CD4-positive, alpha-beta T cell treated with Interleukin-15 for 4 hours (primary cell): ENCODE results near the gene RAI1.

Source experiments
- DNase-seq: peaks from one replicate; pipeline ENCODE4 v3.0.0-alpha.2; 2020; ENCODE audit warnings: low spot score

The RAI1 gene

DNA sequence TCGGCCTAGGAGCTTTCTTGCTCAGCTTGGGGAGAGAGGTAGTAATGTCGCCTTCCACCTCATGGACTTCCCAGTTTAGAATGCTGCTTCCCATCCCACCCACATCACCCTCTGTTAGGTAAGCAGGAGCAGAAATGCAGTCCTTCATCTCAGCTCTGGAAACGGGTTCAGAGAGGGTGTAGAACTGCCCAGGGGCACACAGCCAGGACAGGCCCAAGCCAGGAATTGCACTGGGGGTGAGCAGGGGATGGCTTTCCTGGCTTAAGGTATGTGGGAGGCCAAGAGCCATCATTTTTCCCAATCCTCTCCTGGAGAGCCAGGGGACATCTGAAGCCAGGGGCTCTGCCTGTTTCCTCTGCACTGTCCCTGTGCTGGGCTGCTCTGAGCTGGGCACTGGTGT, 33.6 kb downstream of the RAI1 start:
- no peak for DNase-seq

DNA sequence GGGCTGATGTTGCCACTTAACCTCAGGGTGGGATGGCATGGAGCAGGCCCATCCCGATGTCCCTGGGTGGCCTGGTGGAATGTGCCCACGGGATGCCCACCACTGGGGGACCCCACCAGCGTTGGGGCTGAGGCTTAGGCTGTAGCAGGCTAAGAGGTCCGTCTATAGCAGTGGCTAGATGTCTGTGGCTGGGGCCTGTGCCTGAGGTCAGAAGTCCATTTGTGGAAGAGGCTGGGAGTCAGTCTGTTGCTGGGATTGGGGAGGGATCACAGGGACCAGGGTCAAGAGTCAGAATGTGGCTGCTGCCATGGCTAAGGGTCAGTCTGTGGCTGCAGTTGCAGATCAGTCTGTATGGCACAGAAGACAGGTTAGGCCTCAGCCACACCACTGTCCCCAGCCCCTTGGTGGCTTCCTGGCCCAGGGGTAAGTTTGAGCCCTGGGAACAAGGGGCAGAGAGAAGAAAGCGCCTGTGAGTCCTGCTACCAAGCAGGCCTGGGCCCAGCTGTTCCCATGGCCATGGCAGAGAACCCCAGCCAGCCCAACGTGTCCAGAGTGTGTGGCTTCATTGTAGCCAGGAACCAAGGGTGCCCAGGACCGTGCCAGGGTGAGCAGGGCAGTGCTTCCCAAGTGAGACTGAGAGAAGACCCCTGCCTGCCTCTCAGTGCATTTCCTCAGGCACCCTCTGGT, 35.7 kb downstream of the RAI1 start:
- no peak for DNase-seq

DNA sequence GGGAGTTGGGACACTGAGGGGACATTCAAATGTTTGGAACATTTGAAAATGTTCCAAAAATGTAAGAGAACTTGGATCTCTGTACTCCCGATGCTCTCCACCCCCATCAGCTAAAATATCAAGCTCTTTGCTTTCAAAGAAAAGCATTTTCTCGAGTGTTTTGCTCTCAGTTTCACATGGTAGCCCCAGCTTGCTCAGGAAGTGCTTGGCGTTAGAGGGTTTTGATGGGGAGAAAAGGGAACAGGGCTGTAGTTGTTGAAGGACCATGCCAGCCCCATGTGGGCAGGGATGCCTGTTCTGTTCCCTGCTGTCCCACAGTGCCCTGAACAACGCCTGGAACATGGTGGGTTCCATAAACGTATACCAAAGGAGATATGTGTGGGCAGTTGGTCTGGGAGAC, 37.0 kb downstream of the RAI1 start:
- no peak for DNase-seq

DNA sequence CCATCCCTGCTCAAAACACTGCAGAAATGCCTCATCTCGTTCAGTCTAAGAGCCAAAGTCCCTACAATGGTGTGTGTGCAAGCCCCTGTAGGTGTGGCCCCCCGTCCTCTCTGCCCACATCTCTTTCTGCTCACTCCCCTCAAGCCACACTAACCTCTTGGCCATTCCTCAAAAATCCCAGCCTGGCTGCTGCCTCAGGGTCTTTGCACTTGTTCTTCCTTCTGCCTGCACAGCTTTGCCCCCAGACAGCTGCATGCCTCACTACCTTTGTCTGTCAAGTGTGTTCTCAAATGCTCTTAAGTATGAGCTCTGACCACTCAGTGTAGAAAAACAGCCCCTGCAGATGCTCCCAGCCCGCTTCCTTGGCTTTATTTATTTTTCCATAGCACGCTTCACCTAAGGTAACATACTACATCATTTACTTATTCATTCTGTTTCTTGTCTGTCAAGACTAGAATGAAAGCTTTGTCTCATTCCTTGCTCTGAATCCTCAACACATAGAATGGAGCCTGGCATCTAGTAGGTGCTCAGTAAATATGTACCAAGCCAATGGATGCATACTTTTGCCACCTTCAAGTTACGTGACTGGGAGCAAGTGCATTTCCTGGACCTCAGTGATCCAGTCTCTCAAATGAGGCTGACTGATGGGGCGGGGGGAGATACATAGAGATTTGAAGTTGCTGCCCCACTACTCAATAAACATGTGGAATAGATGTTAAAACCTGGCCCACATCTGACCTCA, 38.1 kb downstream of the RAI1 start:
- DNase-seq: no peak

DNA sequence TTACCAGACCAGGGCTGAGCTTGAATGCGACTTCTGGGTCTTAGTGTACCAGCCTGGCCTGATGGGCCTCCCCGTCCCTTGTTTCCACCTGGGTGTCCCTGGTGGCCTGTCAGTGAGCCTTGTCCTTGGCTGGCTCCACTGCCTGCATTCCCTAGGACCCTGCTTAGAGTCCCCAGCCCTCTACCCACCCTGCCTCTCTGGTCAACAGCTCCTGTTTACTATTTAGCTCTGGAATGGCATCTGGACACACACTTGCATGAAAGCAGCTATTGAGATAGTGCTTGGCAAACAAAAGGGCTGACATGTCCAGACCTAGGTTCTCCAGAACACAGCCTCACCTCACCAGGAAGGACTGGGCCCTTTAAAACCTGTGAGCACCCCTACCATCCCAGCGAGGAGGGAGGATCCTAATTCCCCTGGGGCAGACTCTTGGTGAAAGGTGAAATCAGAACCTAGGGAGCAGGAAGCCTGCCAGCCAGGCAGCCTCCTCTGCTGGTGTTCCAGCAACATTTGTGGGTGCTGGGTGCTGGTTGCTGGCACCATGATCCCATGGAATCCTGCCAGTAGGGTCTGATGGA, 38.8 kb downstream of the RAI1 start:
- DNase-seq: no peak

DNA sequence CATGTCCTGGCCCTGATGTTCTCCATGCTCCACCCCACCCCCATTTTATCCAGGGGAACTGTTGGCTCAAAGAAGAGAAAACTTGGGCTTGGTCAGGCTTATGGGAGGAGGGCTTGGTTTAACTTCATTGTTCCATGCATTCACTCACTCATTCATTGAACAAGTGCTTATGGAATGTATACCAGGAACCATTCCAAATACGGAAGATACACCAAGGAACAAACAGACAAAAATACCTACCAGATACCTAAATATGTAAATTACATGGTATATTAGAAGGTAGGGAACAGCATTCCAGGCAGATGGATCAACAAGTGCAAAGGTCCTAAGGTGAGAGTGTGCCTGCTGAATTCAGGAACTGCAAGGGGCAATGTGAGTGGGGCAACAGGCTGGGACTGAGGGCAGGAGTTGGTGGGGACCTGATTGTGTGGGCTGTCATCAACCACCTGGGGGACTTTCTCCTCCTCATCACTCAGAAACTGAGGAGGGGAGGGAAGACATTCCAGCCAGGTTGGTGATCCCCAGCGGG, 39.9 kb downstream of the RAI1 start:
- no peak for DNase-seq

DNA sequence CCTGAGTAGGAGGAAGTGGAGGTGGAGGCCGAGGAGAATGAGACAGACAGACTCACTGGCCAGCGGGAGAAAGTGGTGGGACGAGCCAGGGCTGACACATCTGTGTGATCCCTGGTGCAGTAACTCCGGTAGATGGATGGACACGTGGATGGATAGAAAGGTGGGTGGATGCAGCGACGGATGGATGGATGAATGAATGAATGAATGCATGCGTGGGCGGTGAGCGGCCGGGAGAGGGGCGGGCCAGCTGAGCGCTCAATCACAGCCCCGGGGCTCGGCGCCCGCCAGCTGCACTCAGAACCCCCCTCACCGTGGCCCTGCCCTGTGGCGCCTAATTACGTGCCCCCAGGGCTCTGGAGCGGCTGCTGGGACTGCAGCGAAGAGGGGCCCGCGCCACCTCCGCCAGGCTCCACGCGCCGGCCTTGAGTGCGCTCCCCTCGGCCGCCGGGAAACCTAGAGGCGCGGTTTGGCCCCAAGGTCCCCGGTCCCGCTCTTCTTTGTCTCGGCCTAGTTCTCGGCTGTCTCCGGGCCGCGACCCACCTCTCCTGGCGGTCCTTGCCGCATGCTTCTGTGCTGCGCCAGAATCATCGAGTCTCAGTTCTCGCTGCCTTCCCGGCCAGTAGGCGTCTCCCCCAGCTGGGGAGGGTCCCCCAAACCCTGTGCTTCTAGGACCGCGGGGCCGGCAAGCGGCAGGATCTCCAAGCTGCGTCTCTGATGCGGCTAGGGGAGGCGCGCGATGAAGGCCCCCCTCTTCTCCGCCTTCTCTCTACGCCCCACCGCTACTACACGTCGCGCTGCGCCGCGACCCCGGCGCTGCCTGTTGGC, 41.0 kb downstream of the RAI1 start:
- no peak for DNase-seq

DNA sequence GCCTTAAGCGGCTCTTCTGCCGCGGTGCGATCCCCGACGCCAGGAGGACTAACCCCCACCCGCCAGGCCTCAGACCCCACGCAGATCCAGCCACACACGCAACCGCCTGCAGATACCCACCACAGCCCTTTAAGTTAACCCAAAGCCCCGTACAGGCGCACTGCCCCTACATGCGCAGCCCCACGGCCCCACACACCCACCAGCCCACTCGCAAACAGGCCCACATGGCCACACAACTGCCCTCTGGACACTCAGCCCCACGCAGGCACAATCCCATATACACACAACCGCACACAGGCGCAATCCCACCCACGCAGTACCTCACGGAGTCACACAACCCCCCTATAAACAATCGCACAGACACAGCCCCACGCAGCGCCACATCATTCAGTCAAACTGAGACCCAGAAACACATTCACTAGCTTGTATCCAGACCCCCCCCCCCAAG, 41.7 kb downstream of the RAI1 start:
- no peak for DNase-seq

DNA sequence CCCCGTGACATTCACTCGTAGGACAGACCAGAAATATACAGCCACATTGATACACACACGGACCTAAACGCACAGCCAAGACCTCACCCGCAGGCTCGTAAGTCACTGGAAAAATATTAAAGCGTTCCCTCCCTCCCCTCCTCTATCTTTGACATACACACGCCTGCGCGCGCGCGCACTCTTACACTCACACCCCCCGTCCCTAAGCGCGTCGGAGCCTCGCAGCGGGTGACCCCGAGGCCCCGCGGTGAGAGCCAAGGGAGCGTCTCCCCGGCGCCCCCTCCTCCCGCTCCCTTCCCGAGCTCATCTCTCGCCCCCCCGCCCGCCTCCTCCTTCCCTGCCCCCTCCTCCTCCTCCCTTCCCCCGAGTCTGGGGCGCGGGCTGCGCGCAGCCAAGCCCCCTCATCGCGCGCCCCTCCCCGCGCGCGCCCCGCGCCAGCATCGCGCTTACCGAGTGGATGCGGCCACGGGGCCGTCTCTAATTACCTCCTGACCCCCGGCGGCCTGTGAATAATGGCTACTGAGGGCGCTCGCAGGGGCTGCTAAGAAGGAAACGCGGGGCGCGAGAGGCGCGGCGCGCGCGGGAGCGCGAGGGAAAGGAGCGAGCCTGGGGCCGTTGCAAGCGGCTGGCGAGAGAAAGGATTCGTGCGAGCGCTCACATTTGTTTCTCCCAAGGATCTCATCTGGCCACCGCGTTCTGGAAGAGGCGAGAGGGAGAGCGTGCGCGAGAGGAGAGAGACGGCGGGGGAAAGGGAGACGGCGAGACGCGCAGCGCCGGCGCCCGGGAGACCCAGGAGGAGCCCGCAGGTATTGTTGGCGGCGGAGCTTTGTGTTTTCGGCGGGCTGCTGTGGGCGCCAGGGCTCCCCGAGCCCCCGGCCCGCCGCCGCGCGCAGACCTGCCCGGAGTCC, 42.4 kb downstream of the RAI1 start:
- no peak for DNase-seq

DNA sequence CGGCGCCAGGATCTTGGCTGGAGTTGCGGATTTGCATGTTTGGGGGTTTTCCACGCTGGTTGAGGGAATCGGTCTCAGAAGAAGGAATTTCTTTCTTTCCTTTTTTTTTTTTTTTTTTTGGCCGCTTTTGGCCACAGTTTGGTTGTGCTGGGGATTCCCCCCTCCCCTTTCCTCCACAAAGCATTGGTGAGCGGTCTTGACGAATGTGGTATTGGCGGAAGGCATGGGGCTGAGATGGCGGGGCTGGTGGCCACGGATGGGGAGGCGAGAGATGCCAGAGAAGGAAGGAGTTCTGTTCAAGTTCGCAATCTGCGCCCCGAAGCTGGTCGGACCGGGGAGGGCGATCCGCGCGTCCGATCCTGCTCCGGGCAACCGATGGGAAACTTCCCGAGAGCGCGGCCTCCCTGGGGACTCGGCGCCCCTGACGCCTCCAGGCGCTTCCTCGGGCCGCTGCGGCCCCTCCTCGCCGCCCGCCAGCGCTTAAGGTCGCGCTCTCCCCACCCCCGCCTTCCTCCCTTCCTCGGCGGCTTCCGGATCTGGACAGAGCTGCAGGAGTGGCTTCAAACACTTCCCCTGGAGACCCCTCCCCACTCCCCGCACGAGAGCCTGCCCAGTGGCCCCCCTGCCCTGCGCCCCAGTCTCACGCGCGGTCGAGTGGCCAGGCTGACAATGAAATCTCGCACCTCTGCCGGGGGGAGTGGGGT, 43.2 kb downstream of the RAI1 start:
- no peak for DNase-seq

DNA sequence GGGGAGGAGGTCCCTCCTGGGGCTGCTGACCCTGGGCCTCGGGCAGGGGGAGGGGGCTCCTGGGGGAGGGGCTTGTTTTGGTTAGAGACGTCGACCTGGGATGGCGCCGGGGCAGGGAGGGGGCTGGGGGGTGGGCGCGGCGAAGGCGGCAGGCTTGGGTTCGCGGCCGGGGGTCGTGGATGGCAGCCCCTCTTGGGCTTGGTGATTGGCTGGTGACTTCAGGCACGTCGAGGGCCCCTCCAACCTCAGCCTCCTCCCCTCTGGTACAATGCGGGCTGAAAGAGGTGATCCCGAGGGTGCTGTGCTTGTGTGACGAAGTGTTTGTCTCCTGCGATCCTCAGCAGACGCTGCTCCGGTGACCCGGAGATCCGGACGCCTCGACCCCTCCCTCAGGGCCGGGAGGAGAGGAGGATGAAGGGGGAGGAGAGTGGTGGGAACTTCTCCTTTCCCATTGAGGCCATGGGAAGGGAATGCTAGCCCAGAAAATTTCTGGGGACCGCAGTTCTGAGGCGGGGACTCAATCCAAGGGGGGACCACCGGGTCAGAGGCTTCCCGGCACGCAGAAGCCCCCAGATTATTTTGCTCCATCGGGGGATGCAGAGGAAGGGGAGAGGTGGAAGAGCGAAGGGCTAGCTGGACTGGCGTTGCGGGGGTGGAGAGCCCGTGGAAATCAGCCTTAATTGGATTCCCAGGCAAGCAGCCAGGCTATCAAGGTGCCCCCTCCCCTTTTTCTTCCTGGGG, 43.9 kb downstream of the RAI1 start:
- no peak for DNase-seq

DNA sequence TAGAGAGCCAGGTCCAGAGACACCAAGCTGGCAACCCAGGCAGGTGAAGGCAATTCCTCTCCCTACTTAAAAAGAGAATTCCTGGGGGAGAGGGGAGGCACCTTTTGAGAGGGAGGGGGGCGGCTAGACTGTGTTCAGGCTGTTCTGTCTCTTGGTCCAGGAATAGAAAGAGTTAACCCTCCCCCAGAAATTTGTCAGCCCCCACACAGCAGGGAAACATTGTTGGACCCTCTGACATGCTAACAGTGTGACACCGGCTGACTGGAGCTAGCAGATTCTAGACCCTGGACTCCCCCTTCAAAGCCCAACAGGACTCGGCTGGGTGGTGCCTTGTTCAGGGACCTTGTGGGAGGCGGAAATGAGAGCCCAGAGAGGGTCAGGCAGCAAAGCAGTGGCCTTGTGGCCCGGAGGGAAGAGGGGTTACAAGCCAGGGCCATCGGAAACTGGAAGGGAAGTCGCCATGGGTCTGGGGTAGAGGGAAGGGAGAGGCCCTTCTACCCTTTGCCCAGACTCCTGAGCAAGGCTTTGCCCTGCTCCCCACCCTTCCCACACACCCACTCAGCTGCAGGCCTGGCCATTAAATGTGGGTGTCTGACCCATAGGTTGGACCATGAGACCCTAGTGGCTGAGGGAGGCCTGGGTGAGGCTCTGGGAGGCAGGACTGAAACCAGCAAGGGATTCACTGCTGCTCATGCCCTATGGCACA, 44.6 kb downstream of the RAI1 start:
- no peak for DNase-seq

DNA sequence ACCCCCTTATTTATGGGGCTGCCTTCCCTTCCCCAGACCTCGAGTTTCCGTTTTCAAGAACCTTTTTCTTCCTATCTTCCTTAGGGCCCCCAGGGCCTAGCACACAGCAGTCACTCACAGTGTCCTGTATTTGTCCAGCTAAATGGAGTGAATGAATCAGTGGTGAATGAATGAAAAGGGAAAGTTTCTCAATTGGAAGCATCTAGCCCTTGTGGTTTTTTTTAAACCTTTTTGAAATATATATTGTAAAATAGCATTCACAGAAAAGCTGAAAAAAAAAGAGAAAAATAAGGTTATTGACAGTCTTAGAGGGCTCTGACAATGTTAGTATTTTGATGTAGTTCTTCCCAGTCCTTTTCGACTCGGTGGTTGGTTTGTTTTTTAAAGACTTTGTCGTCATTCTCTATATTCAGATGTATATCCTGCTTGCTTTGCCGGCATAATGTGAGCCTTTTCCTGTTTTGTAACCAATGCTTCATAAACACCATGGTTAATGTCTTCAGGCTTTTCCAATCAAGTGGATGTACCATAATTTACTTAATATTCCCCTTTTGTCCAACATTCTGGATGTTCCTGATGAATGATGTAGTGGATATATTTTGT, 45.3 kb downstream of the RAI1 start:
- no peak for DNase-seq

DNA sequence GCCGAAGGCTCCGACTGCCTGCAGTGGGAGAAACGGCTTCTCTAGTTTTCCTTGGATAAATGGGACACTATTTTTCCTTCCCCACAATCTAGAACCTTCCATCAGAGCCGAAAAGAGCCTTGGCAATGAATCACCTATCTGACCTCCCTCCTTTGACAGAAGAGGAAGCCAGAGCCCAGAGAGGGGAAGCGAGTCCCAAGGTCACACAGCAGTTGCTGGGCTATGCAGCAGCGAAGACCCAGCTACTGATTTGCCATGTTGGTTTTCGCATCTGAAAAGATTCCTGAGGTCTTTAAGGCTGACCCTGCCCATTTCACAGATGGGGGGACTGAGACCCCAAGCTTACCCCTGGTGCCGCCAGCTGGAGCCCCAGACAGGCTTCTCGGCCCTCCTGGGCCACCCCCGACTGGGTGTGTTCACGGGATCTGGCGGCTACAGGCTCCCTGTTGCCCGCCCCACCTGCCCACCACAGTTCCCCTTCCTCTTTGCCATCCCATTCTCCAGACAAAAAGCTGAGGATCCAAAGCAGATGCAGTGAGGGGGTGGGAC, 45.9 kb downstream of the RAI1 start:
- DNase-seq: no peak

DNA sequence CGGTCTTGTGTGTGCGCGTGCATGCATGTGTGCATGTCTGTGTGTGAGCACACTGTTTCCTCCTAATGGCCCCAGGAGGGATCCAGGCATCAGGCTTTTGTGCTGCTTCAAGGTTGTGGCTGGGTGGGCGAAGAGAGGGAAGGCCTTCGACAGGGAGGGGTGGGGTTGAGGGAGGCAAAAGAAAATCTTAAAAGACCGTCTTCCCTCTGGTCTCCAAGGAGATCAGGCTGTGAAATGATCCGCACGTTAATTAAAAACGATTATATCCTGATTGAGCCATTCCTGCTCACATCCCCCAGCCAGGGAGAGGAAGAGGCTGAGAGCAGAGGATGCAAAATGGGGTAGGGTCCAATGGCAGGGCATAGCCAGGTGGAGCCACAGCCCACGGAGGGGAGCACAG, 46.9 kb downstream of the RAI1 start:
- DNase-seq: no peak

DNA sequence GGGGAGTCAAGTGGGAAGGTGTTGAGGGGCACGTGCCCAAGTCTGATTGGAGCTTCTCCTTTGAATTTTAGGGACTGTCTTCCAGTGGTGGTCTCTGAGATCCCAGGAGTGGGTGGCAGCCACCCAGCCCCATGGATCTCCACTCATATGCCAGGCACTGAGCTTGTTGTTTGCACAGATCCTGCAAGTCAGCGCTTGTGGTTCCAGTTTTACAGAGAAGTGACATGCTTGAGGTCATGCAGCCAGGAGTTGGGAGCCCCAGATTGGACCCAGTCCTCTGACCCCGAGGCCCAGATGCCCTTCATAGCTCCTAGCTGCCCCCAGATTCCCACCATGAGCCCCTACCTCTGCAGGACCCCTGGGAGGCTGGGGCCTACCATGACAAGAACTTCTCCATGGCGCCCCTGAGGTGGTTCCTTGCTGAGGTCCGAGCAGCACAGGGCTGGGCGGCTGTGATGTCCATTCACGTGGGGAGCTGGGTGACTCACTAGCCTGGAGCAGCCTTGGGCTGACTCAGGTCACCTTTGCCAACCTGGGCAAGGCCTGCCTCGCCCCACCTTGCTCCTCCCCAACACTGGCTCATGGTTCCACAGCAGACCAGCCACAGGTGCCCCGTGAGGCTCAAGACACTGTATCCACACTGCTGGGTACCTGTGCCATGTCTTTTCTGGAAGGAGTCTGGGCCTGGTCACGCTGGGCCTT, 47.4 kb downstream of the RAI1 start:
- DNase-seq: no peak

DNA sequence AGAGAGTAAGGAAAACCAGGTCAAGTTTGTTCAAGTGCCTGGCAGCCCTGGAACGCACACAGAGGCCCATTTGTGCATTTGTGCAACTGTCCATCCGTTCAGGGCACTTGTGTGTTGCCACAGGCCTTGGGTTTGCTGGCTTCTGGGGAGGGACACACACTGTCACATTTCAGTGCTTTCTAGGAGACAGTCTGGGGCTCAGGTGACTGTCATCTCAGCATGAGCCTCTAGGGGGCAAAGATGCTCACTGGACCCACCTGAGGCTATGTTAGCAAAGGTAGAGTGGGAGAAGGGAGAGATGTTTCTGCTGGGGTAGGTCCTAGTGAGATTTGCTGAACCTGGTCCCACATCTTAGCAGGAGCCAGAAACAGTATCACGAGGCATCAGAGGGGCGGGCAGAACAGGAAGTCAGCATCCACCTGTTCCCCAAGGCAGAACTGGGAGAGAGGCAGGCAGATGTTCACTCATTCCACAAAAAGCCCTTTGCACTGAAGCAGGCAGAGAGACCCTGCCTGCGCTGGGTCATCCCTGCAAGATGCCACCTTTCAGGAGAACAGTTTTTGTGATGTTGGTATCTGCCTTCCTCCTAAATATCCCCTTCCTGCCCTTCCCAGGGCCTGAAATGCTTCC, 48.5 kb downstream of the RAI1 start:
- DNase-seq: peak; percentile 68
